B cell (primary cell): Measurements from ENCODE around the gene RFX8. TPM values are rescaled to one million over a fixed set of nuclear protein-coding genes. Genes with fewer than 3 reads are reported as not detected.
A peak's percentile ranks its signal among the peaks of the same experiment; 100 is the strongest.

Experiments
- ATAC-seq: fragments of 200-7000 bp; cut with Tn5 transposase; one replicate; pipeline ENCODE4 v1.10.0; 2021; ENCODE audit warnings: low read depth, mild to moderate bottlenecking, moderate number of reproducible peaks, moderate library complexity
- CTCF ChIA-PET: fragments of 350-600 bp; sonication (Branson Sonifier 250); formaldehyde crosslinking; loops from one replicate; lab custom pipeline; 2021; ENCODE audit warnings: antibody characterized with exemption, inconsistent platforms; lab: Charles Lee
- POLR2A ChIA-PET: fragments of 350-600 bp; sonication (Branson Sonifier 250); formaldehyde crosslinking; loops from one replicate; lab custom pipeline; 2021; ENCODE audit warnings: antibody characterized with exemption; lab: Charles Lee
- DNase-seq: peaks from one replicate; pipeline ENCODE4 v3.0.0; 2013
- H2AFZ ChIP-seq: 2 replicates; pipeline ENCODE4 v1.6.1; 2012; ENCODE audit warnings: mild to moderate bottlenecking, low read depth, low read length; ENCODE audit not compliant: insufficient read depth, poor library complexity, severe bottlenecking
- H3K27ac ChIP-seq, 2 donors: 1 replicate in 1 of 2; 2 replicates in 1 of 2; pipeline ENCODE4 v1.5.1; 2012 to 2013; ENCODE audit warnings: low read length in 2 of 2, mild to moderate bottlenecking in 2 of 2, moderate library complexity in 1 of 2
- H3K27me3 ChIP-seq, 4 experiments: fragments of 200-600 bp in 1 of 4; sonication (generic) in 1 of 4; replicated peaks in 1 of 4; 1 replicate in 2 of 4; 2 replicates in 2 of 4; pipeline versions ENCODE4 v1.6.1 to v1.7.0; 2013 to 2016; ENCODE audit warnings: low read length in 3 of 4, mild to moderate bottlenecking in 2 of 4, mixed read lengths in 1 of 4, moderate library complexity in 1 of 4; ENCODE audit not compliant: insufficient read depth in 4 of 4, control insufficient read depth in 3 of 4; ENCODE audit errors: control extremely low read depth in 1 of 4
- H3K36me3 ChIP-seq, 2 experiments: replicated peaks in 1 of 2; 1 replicate in 1 of 2; 2 replicates in 1 of 2; pipeline versions ENCODE4 v1.6.1 to v1.7.1; 2013; ENCODE audit warnings: low read length in 1 of 2; ENCODE audit not compliant: insufficient read depth in 2 of 2, control insufficient read depth in 1 of 2; ENCODE audit errors: control extremely low read depth in 1 of 2, extremely low read depth in 1 of 2
- H3K4me1 ChIP-seq, 2 donors: fragments of 200-600 bp in 1 of 2; sonication (generic) in 1 of 2; 1 replicate in 1 of 2; 2 replicates in 1 of 2; pipeline versions ENCODE4 v1.5.1 to v1.6.1; 2013 to 2017; ENCODE audit warnings: low read length in 2 of 2; ENCODE audit not compliant: control insufficient read depth in 2 of 2, insufficient read depth in 2 of 2
- H3K4me2 ChIP-seq: replicated peaks from 2 replicates; pipeline ENCODE3; 2012; ENCODE audit warnings: mild to moderate bottlenecking, low read depth, low read length; ENCODE audit not compliant: poor library complexity, severe bottlenecking
- H3K4me3 ChIP-seq, 5 experiments: fragments of 200-600 bp in 1 of 5; sonication (generic) in 1 of 5; 1 replicate in 3 of 5; 2 replicates in 2 of 5; pipeline versions ENCODE4 v1.5.1 to v1.7.0; 2011 to 2016; ENCODE audit warnings: low read length in 4 of 5, mild to moderate bottlenecking in 4 of 5, low read depth in 2 of 5, control low read depth in 1 of 5, moderate library complexity in 1 of 5; ENCODE audit not compliant: insufficient read depth in 1 of 5; ENCODE audit errors: control extremely low read depth in 1 of 5, extremely low read depth in 1 of 5
- H3K79me2 ChIP-seq: fragments of 200-600 bp; sonication (generic); one replicate; pipeline ENCODE4 v1.6.0; 2016; ENCODE audit warnings: low read length; ENCODE audit not compliant: control insufficient read depth, insufficient read depth
- H3K9ac ChIP-seq: fragments of 200-600 bp; sonication (generic); 2 replicates; pipeline ENCODE4 v1.6.1; 2017; ENCODE audit warnings: mild to moderate bottlenecking, low read length, moderate library complexity
- H3K9me3 ChIP-seq, 3 donors: one replicate each; pipeline versions ENCODE4 v1.6.1 to v1.7.1; 2013; ENCODE audit warnings: low read length in 2 of 3; ENCODE audit not compliant: control insufficient read depth in 2 of 3, insufficient read depth in 1 of 3; ENCODE audit errors: control extremely low read depth in 1 of 3
- H4K20me1 ChIP-seq: 2 replicates; pipeline ENCODE4 v1.6.0; 2012; ENCODE audit warnings: mild to moderate bottlenecking, low read length; ENCODE audit not compliant: insufficient read depth, control insufficient read depth, poor library complexity, severe bottlenecking
- H3K27ac Mint-ChIP-seq: one replicate; pipeline ENCODE4 v1.8.0; 2021; ENCODE audit warnings: mixed read lengths
- H3K27me3 Mint-ChIP-seq: one replicate; pipeline ENCODE4 v1.8.0; 2021; ENCODE audit warnings: mixed read lengths
- H3K4me1 Mint-ChIP-seq: one replicate; pipeline ENCODE4 v1.8.0; 2021; ENCODE audit warnings: mixed read lengths
- H3K4me3 Mint-ChIP-seq: one replicate; pipeline ENCODE4 v1.8.0; 2021; ENCODE audit warnings: mixed read lengths
- H3K9me3 Mint-ChIP-seq: one replicate; pipeline ENCODE4 v1.8.0; 2022; ENCODE audit warnings: mixed read lengths; ENCODE audit not compliant: insufficient read depth
- CTCF ChIP-seq: fragments of 200-600 bp; IDR thresholded peaks from one replicate; pipeline ENCODE4 v1.8.0; 2022; ENCODE audit warnings: antibody characterized with exemption, mild to moderate bottlenecking
- EZH2 ChIP-seq: IDR thresholded peaks from 2 replicates; pipeline ENCODE4 v1.6.1; 2012; ENCODE audit warnings: borderline replicate concordance, low read depth, mild to moderate bottlenecking, moderate library complexity, low read length; ENCODE audit not compliant: insufficient read depth, poor library complexity, severe bottlenecking
- WGBS: methylation state at CpG from one replicate; pipeline ENCODE4 v1.1.5; 2013; ENCODE audit warnings: missing lambda C conversion rate; ENCODE audit not compliant: insufficient coverage; 5-methylcytosine and 5-hydroxymethylcytosine counted together
- intact Hi-C: fragments of 100-400 bp; cut with micrococcal nuclease; formaldehyde crosslinking; loops from one replicate; pipeline ENCODE4 v1.10.0; 2022
- polyA plus RNA-seq: library from polyadenylated mRNA; depleted of rRNA; stranded (reverse); fragments of >200 nt; gene quantifications from 2 replicates; pipeline ENCODE4 v1.2.3, GENCODE V29; 2012
- total RNA-seq, 2 donors: library from RNA; stranded (reverse); fragments of 120-200 nt in 1 of 2; gene quantifications; 1 replicate in 1 of 2; 2 replicates in 1 of 2; pipeline versions ENCODE4 v1.2.3 to v1.2.4, GENCODE V29; 2013 to 2022

The RFX8 gene
- total and polyA plus RNA-seq, 2 donors (not counting 1 experiment from before 2014, with no cell fraction given): not detected

GRCh38 chr2:101386599-101387150 is 88.2 kb downstream of the RFX8 start:
- ATAC-seq (no peak), DNase-seq (peak; percentile 24)
- no peaks in the 10 kb centered on the region for H3K79me2 ChIP-seq
- 3% methylated on average over 45 of the region's 45 CpGs for WGBS
- peaks cover 13 to 16% of the 10 kb centered on the region in 2 donors for H3K4me1 ChIP-seq
- H3K9me3 Mint-ChIP-seq: no peaks in the 10 kb centered on the region
- peak overlapping the region; percentile 56 for H3K9ac ChIP-seq
- H3K27me3 ChIP-seq: peaks cover 0 to 41% (median 27%) of the 10 kb centered on the region in 4 experiments
- H3K27ac Mint-ChIP-seq: no peak overlapping the region
- no peaks in the 10 kb centered on the region for H3K36me3 ChIP-seq
- ChIA-PET POLR2A (no interaction called here), CTCF (interaction anchor here (0.7 to 1.8 kb wide), 7 partner anchors 22 to 365 kb away, joined by 3 to 6 read pairs (median 4); no protein-coding TSS in a partner anchor)
- peak overlapping the region in 4 of 5 experiments; percentile 30 to 56 (median 44) for H3K4me3 ChIP-seq
- H2AFZ ChIP-seq: peak overlapping the region; percentile 65
- intact Hi-C loops: loop anchor here (2.0 kb wide), 1 partner anchor 44 kb away; no protein-coding TSS in a partner anchor
- peaks cover 0 to 8% (median 1%) of the 10 kb centered on the region in 3 donors for H3K9me3 ChIP-seq
- H3K4me2 ChIP-seq: peak overlapping the region; percentile 89
- no peak overlapping the region for H3K27ac ChIP-seq
- H3K4me1 Mint-ChIP-seq: peaks cover 14% of the 10 kb centered on the region
- H3K27me3 Mint-ChIP-seq: peaks cover 56% of the 10 kb centered on the region
- peak overlapping the region; percentile 71 for H3K4me3 Mint-ChIP-seq
- no peaks in the 10 kb centered on the region for H4K20me1 ChIP-seq
- TF ChIP-seq EZH2 (no peak), CTCF (no peak)

GRCh38 chr2:101383016-101383541 is 91.8 kb downstream of the RFX8 start:
- ChIA-PET POLR2A (no interaction called here), CTCF (no interaction called here)
- DNase-seq (no peak), ATAC-seq (no peak)
- H3K9me3 ChIP-seq: peaks cover 0 to 6% (median 1%) of the 10 kb centered on the region in 3 donors
- WGBS: 68% methylated on average over 6 of the region's 7 CpGs
- no peaks in the 10 kb centered on the region for H3K79me2 ChIP-seq
- H3K27me3 Mint-ChIP-seq: peaks cover 41% of the 10 kb centered on the region
- H3K27ac ChIP-seq: no peak overlapping the region
- H3K4me3 ChIP-seq: no peak overlapping the region
- H3K27ac Mint-ChIP-seq: no peak overlapping the region
- H3K4me3 Mint-ChIP-seq: no peak overlapping the region
- peaks cover 13 to 15% of the 10 kb centered on the region in 2 donors for H3K4me1 ChIP-seq
- peaks cover 0 to 26% (median 16%) of the 10 kb centered on the region in 4 experiments for H3K27me3 ChIP-seq
- H3K4me1 Mint-ChIP-seq: peaks cover 12% of the 10 kb centered on the region
- no peak overlapping the region for H2AFZ ChIP-seq
- no peaks in the 10 kb centered on the region for H3K9me3 Mint-ChIP-seq
- intact Hi-C loops: no loop called here
- no peaks in the 10 kb centered on the region for H4K20me1 ChIP-seq
- H3K9ac ChIP-seq: no peak overlapping the region
- no peak for TF ChIP-seq CTCF
- no peak for TF ChIP-seq EZH2
- no peaks in the 10 kb centered on the region for H3K36me3 ChIP-seq
- H3K4me2 ChIP-seq: no peak overlapping the region
